ENCODE data around the gene COTL1. TPM values are rescaled to one million over a fixed set of nuclear protein-coding genes. Genes with fewer than 3 reads are reported as not detected.

COTL1 gene
- total and polyA plus RNA-seq, 9 of the 15 experiments (the other 6 are each of a cell fraction or from before 2014, with no cell fraction given), result 27.7 to 185 (median 72.5) TPM

GRCh38 chr16:84600343-84601229, 17.3 kb downstream of the COTL1 start (continued):
- TF ChIP-seq ZBTB11 (CRISPR knock-in tag; IDR thresholded peaks at IDR 0.05) (peak in 1 of 3 experiments; percentile 53; a peak in 1 of 6 replicates), KDM4B (IDR thresholded peaks at IDR 0.05; ENCODE audit: borderline replicate concordance in 2 of 2, low read depth in 1 of 2) (no peak), SP1 (CRISPR knock-in tag; IDR thresholded peaks at IDR 0.05) (no peak), PKNOX1 (IDR thresholded peaks at IDR 0.05) (0 out of 2 replicates have a peak, but pooled peaks have one; percentile 2), ZNF197 (CRISPR knock-in tag; IDR thresholded peaks at IDR 0.05; ENCODE audit: low read depth) (0 out of 2 replicates have a peak, but pooled peaks have one; percentile 56), ZNF79 (CRISPR knock-in tag; IDR thresholded peaks at IDR 0.05; ENCODE audit: low read depth) (no peak), SMC3 (conservative IDR thresholded peaks at IDR 0.05; ENCODE audit: insufficient read depth, low read depth, low read length) (0 out of 2 replicates have a peak, but pooled peaks have one; percentile 4), SMARCA4 (IDR thresholded peaks at IDR 0.05) (0 out of 2 replicates have a peak, but pooled peaks have one; percentile 39), MLLT1 (IDR thresholded peaks at IDR 0.05) (peak in 1 of 2 experiments; percentile 96; a peak in 2 of 4 replicates), CTCF (IDR thresholded peaks at IDR 0.05 in 2 of 3, conservative IDR thresholded peaks at IDR 0.05 in 1 of 3; ENCODE audit: insufficient read depth in 2 of 3, low read depth in 1 of 3, low read length in 3 of 3) (no peak), NR4A1 (CRISPR knock-in tag; IDR thresholded peaks at IDR 0.05) (no peak), NR4A1 (tag; IDR thresholded peaks at IDR 0.05) (0 out of 2 replicates have a peak, but pooled peaks have one; percentile 40)

Measured in K562 (cell line).